Ishikawa (cell line): ENCODE measurements around the gene CASP9.

Experiments
- CEBPB ChIP-seq: IDR thresholded peaks from 2 replicates; pipeline ENCODE4 v1.6.1; 2012
- CREB1 ChIP-seq: IDR thresholded peaks from 2 replicates; pipeline ENCODE4 v1.6.1; 2012; ENCODE audit warnings: low read depth
- EP300 ChIP-seq: IDR thresholded peaks from 2 replicates; pipeline ENCODE4 v1.6.1; 2012; ENCODE audit warnings: borderline replicate concordance
- FOXM1 ChIP-seq: IDR thresholded peaks from 2 replicates; pipeline ENCODE4 v1.6.1; 2012; ENCODE audit warnings: low read depth, borderline replicate concordance
- MAX ChIP-seq: IDR thresholded peaks from 2 replicates; pipeline ENCODE4 v1.6.1; 2012
- NFIC ChIP-seq: IDR thresholded peaks from 2 replicates; pipeline ENCODE4 v1.6.1; 2012
- RAD21 ChIP-seq: IDR thresholded peaks from 2 replicates; pipeline ENCODE4 v1.6.1; 2012; ENCODE audit warnings: low read depth
- REST ChIP-seq: IDR thresholded peaks from 2 replicates; pipeline ENCODE4 v1.6.1; 2012; ENCODE audit warnings: low read depth, mild to moderate bottlenecking
- TAF1 ChIP-seq: IDR thresholded peaks from 2 replicates; pipeline ENCODE4 v1.6.1; 2012; ENCODE audit warnings: low read depth, mild to moderate bottlenecking
- USF1 ChIP-seq: IDR thresholded peaks from 2 replicates; pipeline ENCODE4 v1.6.1; 2012
- YY1 ChIP-seq: IDR thresholded peaks from 2 replicates; pipeline ENCODE4 v1.6.1; 2012; ENCODE audit warnings: low read depth
- ZBTB7A ChIP-seq: IDR thresholded peaks from 2 replicates; pipeline ENCODE4 v1.6.1; 2012; ENCODE audit warnings: low read depth

GRCh38 chr1:15485636-15486035 is 38.4 kb downstream of the CASP9 start:
- TF ChIP-seq EP300 (no peak), FOXM1 (no peak), NFIC (no peak), REST (no peak), MAX (no peak), TAF1 (no peak), CEBPB (no peak), ZBTB7A (no peak), YY1 (no peak), USF1 (no peak), CREB1 (no peak), RAD21 (no peak)
